ENCODE data around the gene MAP3K9. TPM values are rescaled to one million over a fixed set of nuclear protein-coding genes. Genes with fewer than 3 reads are reported as not detected.

The MAP3K9 gene
- total RNA-seq, 1 experiment from 2014 or later, result 24.3 TPM

DNA sequence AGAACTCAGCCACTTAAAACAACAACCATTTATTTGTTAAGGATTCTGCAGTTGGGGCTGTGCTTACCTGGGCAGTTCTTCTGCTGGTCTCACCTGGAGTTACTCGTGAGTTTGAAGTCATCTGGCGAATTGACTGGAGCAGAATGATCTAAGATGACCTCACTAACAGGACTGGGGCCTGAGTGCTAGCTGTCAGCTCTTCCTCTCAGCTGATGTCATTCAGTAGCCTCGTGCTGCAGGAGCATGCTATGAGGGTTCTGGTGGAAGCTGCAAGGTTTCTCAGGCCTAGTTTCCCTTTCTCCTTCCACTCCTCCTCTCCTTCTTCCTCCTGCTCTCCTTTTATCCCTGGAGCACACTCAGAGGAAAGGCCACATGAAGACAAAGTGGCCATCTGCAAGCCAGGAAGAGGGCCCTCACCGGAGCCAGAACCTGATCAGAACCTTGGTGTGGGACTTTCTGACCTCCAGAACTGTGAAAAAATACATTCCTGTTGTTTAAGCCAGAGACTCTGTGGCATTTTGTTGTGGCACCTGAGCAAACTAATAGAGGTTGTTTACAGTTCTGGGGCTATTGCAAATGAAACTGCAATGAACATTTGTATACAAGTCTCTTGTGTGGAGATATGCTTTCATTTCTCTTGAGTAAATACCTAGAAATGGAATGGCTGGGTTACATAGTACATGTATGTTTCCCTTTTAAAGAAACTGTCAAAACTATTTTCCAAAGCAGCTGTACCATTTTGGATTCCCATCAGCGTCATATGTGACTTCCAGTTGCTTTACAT lies 21.9 kb upstream of the MAP3K9 start:
- peaks cover 12% of the 10 kb centered on the region for H3K27me3 Mint-ChIP-seq (ENCODE audit: unreplicated experiment)
- TF ChIP-seq, protein P1, sequence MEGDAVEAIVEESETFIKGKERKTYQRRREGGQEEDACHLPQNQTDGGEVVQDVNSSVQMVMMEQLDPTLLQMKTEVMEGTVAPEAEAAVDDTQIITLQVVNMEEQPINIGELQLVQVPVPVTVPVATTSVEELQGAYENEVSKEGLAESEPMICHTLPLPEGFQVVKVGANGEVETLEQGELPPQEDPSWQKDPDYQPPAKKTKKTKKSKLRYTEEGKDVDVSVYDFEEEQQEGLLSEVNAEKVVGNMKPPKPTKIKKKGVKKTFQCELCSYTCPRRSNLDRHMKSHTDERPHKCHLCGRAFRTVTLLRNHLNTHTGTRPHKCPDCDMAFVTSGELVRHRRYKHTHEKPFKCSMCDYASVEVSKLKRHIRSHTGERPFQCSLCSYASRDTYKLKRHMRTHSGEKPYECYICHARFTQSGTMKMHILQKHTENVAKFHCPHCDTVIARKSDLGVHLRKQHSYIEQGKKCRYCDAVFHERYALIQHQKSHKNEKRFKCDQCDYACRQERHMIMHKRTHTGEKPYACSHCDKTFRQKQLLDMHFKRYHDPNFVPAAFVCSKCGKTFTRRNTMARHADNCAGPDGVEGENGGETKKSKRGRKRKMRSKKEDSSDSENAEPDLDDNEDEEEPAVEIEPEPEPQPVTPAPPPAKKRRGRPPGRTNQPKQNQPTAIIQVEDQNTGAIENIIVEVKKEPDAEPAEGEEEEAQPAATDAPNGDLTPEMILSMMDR (IDR thresholded peaks at IDR 0.05; ENCODE audit: unreplicated experiment), result no peak
- no TSS peak for BruUV-seq (replicated peaks)
- intact Hi-C loops (cut with micrococcal nuclease; ENCODE audit: unreplicated experiment), result no loop called here
- DNase-seq, result no peak
- no peaks in the 10 kb centered on the region for H3K4me1 Mint-ChIP-seq (ENCODE audit: low read depth, unreplicated experiment)
- no peak overlapping the region for H3K4me3 Mint-ChIP-seq (ENCODE audit: low read depth, unreplicated experiment)
- peaks cover 2% of the 10 kb centered on the region for H3K9me3 Mint-ChIP-seq (ENCODE audit: low read depth, unreplicated experiment)
- CTCF ChIA-PET, result interaction anchor here (0.5 kb wide), 1 partner anchor 139 kb away, joined by 3 read pairs; no protein-coding TSS in a partner anchor
- H3K27ac Mint-ChIP-seq (ENCODE audit: unreplicated experiment), result no peak overlapping the region
- no peaks in the 10 kb centered on the region for H3K36me3 Mint-ChIP-seq (ENCODE audit: insufficient read depth, unreplicated experiment)

DNA sequence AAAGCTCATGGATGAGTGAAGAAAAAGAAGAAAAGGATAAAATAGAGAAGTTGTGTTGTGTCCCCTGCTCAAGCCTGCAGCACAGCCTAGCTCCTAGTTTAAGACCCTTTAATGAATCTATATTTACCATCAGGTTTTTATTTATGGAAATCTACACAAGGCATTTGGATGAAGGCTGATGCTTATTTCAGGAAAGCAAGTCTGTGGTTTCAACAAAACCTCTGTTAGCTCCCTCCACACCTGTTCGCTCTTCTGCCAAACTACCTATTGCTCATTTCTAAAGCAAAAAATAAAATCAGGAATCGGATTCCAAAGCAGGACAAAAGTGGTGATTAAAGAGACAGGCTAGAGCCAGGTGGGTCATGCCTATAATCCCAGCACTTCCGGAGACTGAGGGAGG lies 18.9 kb upstream of the MAP3K9 start:
- intact Hi-C loops (cut with micrococcal nuclease; ENCODE audit: unreplicated experiment), result no loop called here
- Mint-ChIP-seq H3K27ac (ENCODE audit: unreplicated experiment) (no peak overlapping the region), H3K4me3 (ENCODE audit: low read depth, unreplicated experiment) (no peak overlapping the region), H3K4me1 (ENCODE audit: low read depth, unreplicated experiment) (peaks cover 2% of the 10 kb centered on the region), H3K9me3 (ENCODE audit: low read depth, unreplicated experiment) (no peaks in the 10 kb centered on the region), H3K27me3 (ENCODE audit: unreplicated experiment) (peaks cover 40% of the 10 kb centered on the region), H3K36me3 (ENCODE audit: insufficient read depth, unreplicated experiment) (peaks cover 2% of the 10 kb centered on the region)
- no peak for DNase-seq
- CTCF ChIA-PET, result interaction anchor here (1.3 kb wide), 1 partner anchor 128 kb away, joined by 4 read pairs; no protein-coding TSS in a partner anchor
- TF ChIP-seq, protein P1 (IDR thresholded peaks at IDR 0.05; ENCODE audit: unreplicated experiment), result no peak
- no TSS peak for BruUV-seq (replicated peaks)

DNA sequence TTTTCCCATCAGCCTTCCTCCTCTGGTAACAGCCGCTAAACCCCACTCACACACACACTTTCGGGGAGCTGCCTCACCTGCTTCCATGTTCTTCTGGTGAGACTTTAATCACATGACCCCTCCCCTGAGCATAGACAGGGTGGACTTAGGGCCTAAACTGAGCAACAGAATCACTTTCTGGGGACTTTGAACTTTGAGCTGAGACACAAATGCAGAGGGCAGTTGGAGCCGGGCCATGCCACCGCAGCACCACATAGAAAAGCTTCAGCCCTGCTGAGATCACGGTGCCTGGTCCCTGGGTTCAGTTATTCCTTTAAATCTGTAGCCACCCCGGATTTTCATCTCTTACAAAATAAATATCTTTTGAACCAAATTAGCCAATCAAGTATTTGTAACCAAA lies 18.4 kb upstream of the MAP3K9 start:
- no peak overlapping the region for H3K27ac Mint-ChIP-seq (ENCODE audit: unreplicated experiment)

DNA sequence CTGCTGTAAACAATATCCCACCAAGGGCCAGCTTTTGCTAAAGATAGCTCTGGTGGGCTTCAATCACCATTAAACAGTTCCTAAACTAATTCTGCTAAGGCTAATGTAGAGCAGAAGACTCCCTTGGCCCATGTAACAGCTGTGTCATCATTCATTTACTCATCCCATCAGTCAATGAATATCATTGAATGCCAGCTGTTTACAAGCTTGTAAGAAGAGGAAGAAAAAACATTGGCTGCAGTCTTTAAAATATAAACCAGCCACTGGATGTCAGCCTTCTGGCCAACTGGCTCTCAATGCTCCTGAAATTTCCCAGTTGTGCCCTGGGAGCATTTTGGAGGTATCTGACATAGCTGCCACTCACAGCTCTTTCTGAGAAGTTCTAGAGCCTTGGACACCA lies 18.0 kb upstream of the MAP3K9 start:
- Mint-ChIP-seq H3K9me3 (ENCODE audit: low read depth, unreplicated experiment) (no peaks in the 10 kb centered on the region), H3K27me3 (ENCODE audit: unreplicated experiment) (peaks cover 40% of the 10 kb centered on the region), H3K36me3 (ENCODE audit: insufficient read depth, unreplicated experiment) (peaks cover 10% of the 10 kb centered on the region), H3K4me1 (ENCODE audit: low read depth, unreplicated experiment) (peaks cover 9% of the 10 kb centered on the region), H3K27ac (ENCODE audit: unreplicated experiment) (no peak overlapping the region), H3K4me3 (ENCODE audit: low read depth, unreplicated experiment) (no peak overlapping the region)
- no peak for DNase-seq
- no TSS peak for BruUV-seq (replicated peaks)
- CTCF ChIA-PET, result interaction anchor here (1.3 kb wide), 1 partner anchor 128 kb away, joined by 4 read pairs; no protein-coding TSS in a partner anchor
- intact Hi-C loops (cut with micrococcal nuclease; ENCODE audit: unreplicated experiment), result no loop called here
- TF ChIP-seq, protein P1 (IDR thresholded peaks at IDR 0.05; ENCODE audit: unreplicated experiment), result no peak

More for the DNA sequence above, 18.4 kb upstream of the MAP3K9 start:
- Mint-ChIP-seq H3K27me3 (ENCODE audit: unreplicated experiment) (peaks cover 40% of the 10 kb centered on the region), H3K36me3 (ENCODE audit: insufficient read depth, unreplicated experiment) (peaks cover 6% of the 10 kb centered on the region), H3K4me1 (ENCODE audit: low read depth, unreplicated experiment) (peaks cover 6% of the 10 kb centered on the region), H3K9me3 (ENCODE audit: low read depth, unreplicated experiment) (no peaks in the 10 kb centered on the region), H3K4me3 (ENCODE audit: low read depth, unreplicated experiment) (no peak overlapping the region)
- TF ChIP-seq, protein P1 (IDR thresholded peaks at IDR 0.05; ENCODE audit: unreplicated experiment), result no peak
- no peak for DNase-seq
- CTCF ChIA-PET, result interaction anchor here (1.3 kb wide), 1 partner anchor 128 kb away, joined by 4 read pairs; no protein-coding TSS in a partner anchor
- intact Hi-C loops (cut with micrococcal nuclease; ENCODE audit: unreplicated experiment), result no loop called here
- no TSS peak for BruUV-seq (replicated peaks)

Data from Calu3 (cell line).